ENCODE data around the gene PLEKHG3. TPM values are rescaled to one million over a fixed set of nuclear protein-coding genes. Genes with fewer than 3 reads are reported as not detected.

Gene PLEKHG3
- total RNA-seq, 1 experiment from 2014 or later, result 75.3 TPM

DNA sequence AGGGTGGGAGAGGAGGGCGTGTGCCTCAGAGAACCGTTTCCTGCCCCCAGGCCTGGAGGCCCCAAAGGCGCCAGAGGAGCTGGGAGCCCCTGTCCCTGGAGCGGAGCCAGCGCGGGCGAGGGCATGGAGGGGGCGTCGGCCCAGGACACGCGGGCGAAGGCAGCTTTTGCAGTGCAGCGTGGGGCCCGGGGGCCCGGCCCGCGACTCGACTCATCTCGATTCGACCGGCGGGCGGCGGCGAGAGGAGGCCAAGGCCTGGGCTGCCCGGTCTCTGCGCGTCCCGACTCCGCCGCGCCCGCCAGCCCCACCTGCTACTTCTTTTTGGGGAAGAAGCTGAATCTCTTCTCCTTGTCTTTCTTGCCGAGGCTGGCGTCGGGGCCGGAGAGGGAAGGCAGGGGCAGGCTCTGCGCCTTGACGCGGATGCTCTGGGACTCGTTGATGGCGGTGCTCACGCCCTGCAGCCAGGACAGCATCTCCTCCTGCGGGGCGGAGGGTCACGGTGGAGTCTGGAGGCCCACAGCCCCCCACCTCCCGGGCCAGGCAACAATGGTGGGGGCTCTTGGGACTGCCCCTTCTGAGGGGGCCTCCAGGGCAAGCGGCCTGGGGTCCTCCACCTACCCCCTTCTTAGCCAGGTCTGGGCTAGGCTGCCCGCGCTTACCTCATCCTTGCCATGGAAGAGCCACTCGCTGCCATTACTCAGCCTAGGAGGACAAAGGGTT lies 44.9 kb downstream of the PLEKHG3 start:
- ChIA-PET CTCF (interaction anchor here (0.6 to 1.5 kb wide), 6 partner anchors 13 to 403 kb away, joined by 4 to 7 read pairs (median 5); no protein-coding TSS in a partner anchor), POLR2A (interaction anchor here (0.5 to 0.7 kb wide), 2 partner anchors 33 to 204 kb away, joined by 3 read pairs; no protein-coding TSS in a partner anchor)
- Mint-ChIP-seq H3K9me3 (no peaks in the 10 kb centered on the region), H3K4me1 (peaks cover 3% of the 10 kb centered on the region; the same call in 1 of the 2 replicates), H3K36me3 (peaks cover 29% of the 10 kb centered on the region), H3K27me3 (ENCODE audit: low read depth) (no peaks in the 10 kb centered on the region), H3K27ac (no peak overlapping the region), H3K4me3 (no peak overlapping the region)
- DNase-seq (ENCODE audit: low spot score) (no peak), ATAC-seq (no peak)
- TF ChIP-seq SMAD3 (CRISPR knock-in tag; IDR thresholded peaks at IDR 0.05; ENCODE audit: borderline replicate concordance) (no peak), ZNF317 (CRISPR knock-in tag; IDR thresholded peaks at IDR 0.05; ENCODE audit: borderline replicate concordance, low read depth) (no peak), MYBL2 (CRISPR knock-in tag; IDR thresholded peaks at IDR 0.05) (no peak), NR1H2 (CRISPR knock-in tag; IDR thresholded peaks at IDR 0.05) (no peak), EMX1 (CRISPR knock-in tag; IDR thresholded peaks at IDR 0.05) (no peak), ZNF232 (CRISPR knock-in tag; IDR thresholded peaks at IDR 0.05) (no peak), ZNF416 (CRISPR knock-in tag; IDR thresholded peaks at IDR 0.05) (no peak)
- TF ChIP-seq, protein P1, sequence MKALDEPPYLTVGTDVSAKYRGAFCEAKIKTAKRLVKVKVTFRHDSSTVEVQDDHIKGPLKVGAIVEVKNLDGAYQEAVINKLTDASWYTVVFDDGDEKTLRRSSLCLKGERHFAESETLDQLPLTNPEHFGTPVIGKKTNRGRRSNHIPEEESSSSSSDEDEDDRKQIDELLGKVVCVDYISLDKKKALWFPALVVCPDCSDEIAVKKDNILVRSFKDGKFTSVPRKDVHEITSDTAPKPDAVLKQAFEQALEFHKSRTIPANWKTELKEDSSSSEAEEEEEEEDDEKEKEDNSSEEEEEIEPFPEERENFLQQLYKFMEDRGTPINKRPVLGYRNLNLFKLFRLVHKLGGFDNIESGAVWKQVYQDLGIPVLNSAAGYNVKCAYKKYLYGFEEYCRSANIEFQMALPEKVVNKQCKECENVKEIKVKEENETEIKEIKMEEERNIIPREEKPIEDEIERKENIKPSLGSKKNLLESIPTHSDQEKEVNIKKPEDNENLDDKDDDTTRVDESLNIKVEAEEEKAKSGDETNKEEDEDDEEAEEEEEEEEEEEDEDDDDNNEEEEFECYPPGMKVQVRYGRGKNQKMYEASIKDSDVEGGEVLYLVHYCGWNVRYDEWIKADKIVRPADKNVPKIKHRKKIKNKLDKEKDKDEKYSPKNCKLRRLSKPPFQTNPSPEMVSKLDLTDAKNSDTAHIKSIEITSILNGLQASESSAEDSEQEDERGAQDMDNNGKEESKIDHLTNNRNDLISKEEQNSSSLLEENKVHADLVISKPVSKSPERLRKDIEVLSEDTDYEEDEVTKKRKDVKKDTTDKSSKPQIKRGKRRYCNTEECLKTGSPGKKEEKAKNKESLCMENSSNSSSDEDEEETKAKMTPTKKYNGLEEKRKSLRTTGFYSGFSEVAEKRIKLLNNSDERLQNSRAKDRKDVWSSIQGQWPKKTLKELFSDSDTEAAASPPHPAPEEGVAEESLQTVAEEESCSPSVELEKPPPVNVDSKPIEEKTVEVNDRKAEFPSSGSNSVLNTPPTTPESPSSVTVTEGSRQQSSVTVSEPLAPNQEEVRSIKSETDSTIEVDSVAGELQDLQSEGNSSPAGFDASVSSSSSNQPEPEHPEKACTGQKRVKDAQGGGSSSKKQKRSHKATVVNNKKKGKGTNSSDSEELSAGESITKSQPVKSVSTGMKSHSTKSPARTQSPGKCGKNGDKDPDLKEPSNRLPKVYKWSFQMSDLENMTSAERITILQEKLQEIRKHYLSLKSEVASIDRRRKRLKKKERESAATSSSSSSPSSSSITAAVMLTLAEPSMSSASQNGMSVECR (CRISPR knock-in tag; IDR thresholded peaks at IDR 0.05; ENCODE audit: borderline replicate concordance), result no peak
- TF ChIP-seq, protein P2, sequence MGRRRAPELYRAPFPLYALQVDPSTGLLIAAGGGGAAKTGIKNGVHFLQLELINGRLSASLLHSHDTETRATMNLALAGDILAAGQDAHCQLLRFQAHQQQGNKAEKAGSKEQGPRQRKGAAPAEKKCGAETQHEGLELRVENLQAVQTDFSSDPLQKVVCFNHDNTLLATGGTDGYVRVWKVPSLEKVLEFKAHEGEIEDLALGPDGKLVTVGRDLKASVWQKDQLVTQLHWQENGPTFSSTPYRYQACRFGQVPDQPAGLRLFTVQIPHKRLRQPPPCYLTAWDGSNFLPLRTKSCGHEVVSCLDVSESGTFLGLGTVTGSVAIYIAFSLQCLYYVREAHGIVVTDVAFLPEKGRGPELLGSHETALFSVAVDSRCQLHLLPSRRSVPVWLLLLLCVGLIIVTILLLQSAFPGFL (CRISPR knock-in tag; IDR thresholded peaks at IDR 0.05; ENCODE audit: borderline replicate concordance), result no peak
- TF ChIP-seq, protein P3, sequence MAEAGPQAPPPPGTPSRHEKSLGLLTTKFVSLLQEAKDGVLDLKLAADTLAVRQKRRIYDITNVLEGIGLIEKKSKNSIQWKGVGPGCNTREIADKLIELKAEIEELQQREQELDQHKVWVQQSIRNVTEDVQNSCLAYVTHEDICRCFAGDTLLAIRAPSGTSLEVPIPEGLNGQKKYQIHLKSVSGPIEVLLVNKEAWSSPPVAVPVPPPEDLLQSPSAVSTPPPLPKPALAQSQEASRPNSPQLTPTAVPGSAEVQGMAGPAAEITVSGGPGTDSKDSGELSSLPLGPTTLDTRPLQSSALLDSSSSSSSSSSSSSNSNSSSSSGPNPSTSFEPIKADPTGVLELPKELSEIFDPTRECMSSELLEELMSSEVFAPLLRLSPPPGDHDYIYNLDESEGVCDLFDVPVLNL (CRISPR knock-in tag; IDR thresholded peaks at IDR 0.05; ENCODE audit: borderline replicate concordance, low read depth), result no peak
- TF ChIP-seq, protein P4, sequence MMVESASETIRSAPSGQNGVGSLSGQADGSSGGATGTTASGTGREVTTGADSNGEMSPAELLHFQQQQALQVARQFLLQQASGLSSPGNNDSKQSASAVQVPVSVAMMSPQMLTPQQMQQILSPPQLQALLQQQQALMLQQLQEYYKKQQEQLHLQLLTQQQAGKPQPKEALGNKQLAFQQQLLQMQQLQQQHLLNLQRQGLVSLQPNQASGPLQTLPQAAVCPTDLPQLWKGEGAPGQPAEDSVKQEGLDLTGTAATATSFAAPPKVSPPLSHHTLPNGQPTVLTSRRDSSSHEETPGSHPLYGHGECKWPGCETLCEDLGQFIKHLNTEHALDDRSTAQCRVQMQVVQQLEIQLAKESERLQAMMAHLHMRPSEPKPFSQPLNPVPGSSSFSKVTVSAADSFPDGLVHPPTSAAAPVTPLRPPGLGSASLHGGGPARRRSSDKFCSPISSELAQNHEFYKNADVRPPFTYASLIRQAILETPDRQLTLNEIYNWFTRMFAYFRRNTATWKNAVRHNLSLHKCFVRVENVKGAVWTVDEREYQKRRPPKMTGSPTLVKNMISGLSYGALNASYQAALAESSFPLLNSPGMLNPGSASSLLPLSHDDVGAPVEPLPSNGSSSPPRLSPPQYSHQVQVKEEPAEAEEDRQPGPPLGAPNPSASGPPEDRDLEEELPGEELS (CRISPR knock-in tag; IDR thresholded peaks at IDR 0.05), result no peak
- TF ChIP-seq, protein P5, sequence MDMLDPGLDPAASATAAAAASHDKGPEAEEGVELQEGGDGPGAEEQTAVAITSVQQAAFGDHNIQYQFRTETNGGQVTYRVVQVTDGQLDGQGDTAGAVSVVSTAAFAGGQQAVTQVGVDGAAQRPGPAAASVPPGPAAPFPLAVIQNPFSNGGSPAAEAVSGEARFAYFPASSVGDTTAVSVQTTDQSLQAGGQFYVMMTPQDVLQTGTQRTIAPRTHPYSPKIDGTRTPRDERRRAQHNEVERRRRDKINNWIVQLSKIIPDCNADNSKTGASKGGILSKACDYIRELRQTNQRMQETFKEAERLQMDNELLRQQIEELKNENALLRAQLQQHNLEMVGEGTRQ (CRISPR knock-in tag; IDR thresholded peaks at IDR 0.05), result no peak
- TF ChIP-seq, protein P6, sequence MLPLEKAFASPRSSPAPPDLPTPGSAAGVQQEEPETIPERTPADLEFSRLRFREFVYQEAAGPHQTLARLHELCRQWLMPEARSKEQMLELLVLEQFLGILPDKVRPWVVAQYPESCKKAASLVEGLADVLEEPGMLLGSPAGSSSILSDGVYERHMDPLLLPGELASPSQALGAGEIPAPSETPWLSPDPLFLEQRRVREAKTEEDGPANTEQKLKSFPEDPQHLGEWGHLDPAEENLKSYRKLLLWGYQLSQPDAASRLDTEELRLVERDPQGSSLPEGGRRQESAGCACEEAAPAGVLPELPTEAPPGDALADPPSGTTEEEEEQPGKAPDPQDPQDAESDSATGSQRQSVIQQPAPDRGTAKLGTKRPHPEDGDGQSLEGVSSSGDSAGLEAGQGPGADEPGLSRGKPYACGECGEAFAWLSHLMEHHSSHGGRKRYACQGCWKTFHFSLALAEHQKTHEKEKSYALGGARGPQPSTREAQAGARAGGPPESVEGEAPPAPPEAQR (CRISPR knock-in tag; IDR thresholded peaks at IDR 0.05), result no peak
- TF ChIP-seq, protein P7, sequence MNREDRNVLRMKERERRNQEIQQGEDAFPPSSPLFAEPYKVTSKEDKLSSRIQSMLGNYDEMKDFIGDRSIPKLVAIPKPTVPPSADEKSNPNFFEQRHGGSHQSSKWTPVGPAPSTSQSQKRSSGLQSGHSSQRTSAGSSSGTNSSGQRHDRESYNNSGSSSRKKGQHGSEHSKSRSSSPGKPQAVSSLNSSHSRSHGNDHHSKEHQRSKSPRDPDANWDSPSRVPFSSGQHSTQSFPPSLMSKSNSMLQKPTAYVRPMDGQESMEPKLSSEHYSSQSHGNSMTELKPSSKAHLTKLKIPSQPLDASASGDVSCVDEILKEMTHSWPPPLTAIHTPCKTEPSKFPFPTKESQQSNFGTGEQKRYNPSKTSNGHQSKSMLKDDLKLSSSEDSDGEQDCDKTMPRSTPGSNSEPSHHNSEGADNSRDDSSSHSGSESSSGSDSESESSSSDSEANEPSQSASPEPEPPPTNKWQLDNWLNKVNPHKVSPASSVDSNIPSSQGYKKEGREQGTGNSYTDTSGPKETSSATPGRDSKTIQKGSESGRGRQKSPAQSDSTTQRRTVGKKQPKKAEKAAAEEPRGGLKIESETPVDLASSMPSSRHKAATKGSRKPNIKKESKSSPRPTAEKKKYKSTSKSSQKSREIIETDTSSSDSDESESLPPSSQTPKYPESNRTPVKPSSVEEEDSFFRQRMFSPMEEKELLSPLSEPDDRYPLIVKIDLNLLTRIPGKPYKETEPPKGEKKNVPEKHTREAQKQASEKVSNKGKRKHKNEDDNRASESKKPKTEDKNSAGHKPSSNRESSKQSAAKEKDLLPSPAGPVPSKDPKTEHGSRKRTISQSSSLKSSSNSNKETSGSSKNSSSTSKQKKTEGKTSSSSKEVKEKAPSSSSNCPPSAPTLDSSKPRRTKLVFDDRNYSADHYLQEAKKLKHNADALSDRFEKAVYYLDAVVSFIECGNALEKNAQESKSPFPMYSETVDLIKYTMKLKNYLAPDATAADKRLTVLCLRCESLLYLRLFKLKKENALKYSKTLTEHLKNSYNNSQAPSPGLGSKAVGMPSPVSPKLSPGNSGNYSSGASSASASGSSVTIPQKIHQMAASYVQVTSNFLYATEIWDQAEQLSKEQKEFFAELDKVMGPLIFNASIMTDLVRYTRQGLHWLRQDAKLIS (CRISPR knock-in tag; IDR thresholded peaks at IDR 0.05; ENCODE audit: borderline replicate concordance), result no peak
- TF ChIP-seq, protein P8, sequence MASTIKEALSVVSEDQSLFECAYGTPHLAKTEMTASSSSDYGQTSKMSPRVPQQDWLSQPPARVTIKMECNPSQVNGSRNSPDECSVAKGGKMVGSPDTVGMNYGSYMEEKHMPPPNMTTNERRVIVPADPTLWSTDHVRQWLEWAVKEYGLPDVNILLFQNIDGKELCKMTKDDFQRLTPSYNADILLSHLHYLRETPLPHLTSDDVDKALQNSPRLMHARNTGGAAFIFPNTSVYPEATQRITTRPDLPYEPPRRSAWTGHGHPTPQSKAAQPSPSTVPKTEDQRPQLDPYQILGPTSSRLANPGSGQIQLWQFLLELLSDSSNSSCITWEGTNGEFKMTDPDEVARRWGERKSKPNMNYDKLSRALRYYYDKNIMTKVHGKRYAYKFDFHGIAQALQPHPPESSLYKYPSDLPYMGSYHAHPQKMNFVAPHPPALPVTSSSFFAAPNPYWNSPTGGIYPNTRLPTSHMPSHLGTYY (CRISPR knock-in tag; IDR thresholded peaks at IDR 0.05), result no peak

Measured in WTC11 (cell line).